Measurements from ENCODE around the gene DAZAP1. TPM values are rescaled to one million over a fixed set of nuclear protein-coding genes. Genes with fewer than 3 reads are reported as not detected.

The DAZAP1 gene
- total RNA-seq, 1 donor from 2014 or later: 107 TPM

GRCh38 chr19:1482361-1483130 lies 75.2 kb downstream of the DAZAP1 start:
- H3K27me3 Mint-ChIP-seq (ENCODE audit: insufficient read depth, low read depth): peaks cover 3% of the 10 kb centered on the region
- H4K20me1 ChIP-seq (ENCODE audit: low read depth): peaks cover 13% of the 10 kb centered on the region
- H3K9ac ChIP-seq: no peak overlapping the region
- peaks cover 6% of the 10 kb centered on the region for H3K4me1 Mint-ChIP-seq
- no peaks in the 10 kb centered on the region for H3K9me3 Mint-ChIP-seq
- H3K27ac ChIP-seq: no peak overlapping the region
- no peaks in the 10 kb centered on the region for H3K27me3 ChIP-seq
- H3K27ac Mint-ChIP-seq: no peak overlapping the region
- H3K4me1 ChIP-seq: peaks cover 7% of the 10 kb centered on the region
- H3K9me3 ChIP-seq (ENCODE audit: low read depth): no peaks in the 10 kb centered on the region
- no peaks in the 10 kb centered on the region for H3K36me3 ChIP-seq
- peaks cover 14% of the 10 kb centered on the region for H3K79me2 ChIP-seq (ENCODE audit: low read depth)
- no peaks in the 10 kb centered on the region for H3K36me3 Mint-ChIP-seq
- TF ChIP-seq EZH2phosphoT487 (IDR thresholded peaks at IDR 0.05): no peak
- TF ChIP-seq CTCF (IDR thresholded peaks at IDR 0.05): no peak
- TF ChIP-seq EZH2 (IDR thresholded peaks at IDR 0.05): no peak
- peaks cover 13% of the 10 kb centered on the region for H3F3A ChIP-seq (ENCODE audit: low read depth)
- no peak overlapping the region for H3K4me3 Mint-ChIP-seq
- DNase-seq (ENCODE audit: low spot score): no peak
- no peak overlapping the region for H2AFZ ChIP-seq (replicated peaks)
- no peak overlapping the region for H3K4me3 ChIP-seq
- H3K4me2 ChIP-seq: no peak overlapping the region

- H3K27me3 ChIP-seq: no peaks in the 10 kb centered on the region
- H3K27ac Mint-ChIP-seq: no peak overlapping the region
- H3K36me3 ChIP-seq: no peaks in the 10 kb centered on the region
- H3K4me3 ChIP-seq: no peak overlapping the region
- no peaks in the 10 kb centered on the region for H3K36me3 Mint-ChIP-seq
- no peak for TF ChIP-seq EZH2 (IDR thresholded peaks at IDR 0.05)
- TF ChIP-seq EZH2phosphoT487 (IDR thresholded peaks at IDR 0.05): no peak
- no peak for TF ChIP-seq CTCF (IDR thresholded peaks at IDR 0.05)
- H3K27ac ChIP-seq: no peak overlapping the region
- peaks cover 6% of the 10 kb centered on the region for H3K79me2 ChIP-seq (ENCODE audit: low read depth)
- H3K4me2 ChIP-seq: no peak overlapping the region
- H2AFZ ChIP-seq (replicated peaks): no peak overlapping the region
- no peak for DNase-seq (ENCODE audit: low spot score)
- H3K27me3 Mint-ChIP-seq (ENCODE audit: insufficient read depth, low read depth): peaks cover 3% of the 10 kb centered on the region
- H3K9ac ChIP-seq: no peak overlapping the region
- H3K9me3 ChIP-seq (ENCODE audit: low read depth): no peaks in the 10 kb centered on the region
- no peak overlapping the region for H3K4me3 Mint-ChIP-seq
- H3K4me1 Mint-ChIP-seq: peaks cover 6% of the 10 kb centered on the region
- no peaks in the 10 kb centered on the region for H3K9me3 Mint-ChIP-seq
- peaks cover under 1% of the 10 kb centered on the region for H3K4me1 ChIP-seq
- H3F3A ChIP-seq (ENCODE audit: low read depth): peaks cover 13% of the 10 kb centered on the region
- peaks cover 5% of the 10 kb centered on the region for H4K20me1 ChIP-seq (ENCODE audit: low read depth)
Measured at GRCh38 chr19:1483131-1483978, 76.0 kb downstream of the DAZAP1 start.

- Histone ChIP-seq H3K27ac (no peak overlapping the region), H3K4me2 (no peak overlapping the region), H3K9me3 (ENCODE audit: low read depth) (no peaks in the 10 kb centered on the region), H3K4me3 (no peak overlapping the region), H3K9ac (no peak overlapping the region), H3K79me2 (ENCODE audit: low read depth) (no peaks in the 10 kb centered on the region), H3K27me3 (no peaks in the 10 kb centered on the region), H4K20me1 (ENCODE audit: low read depth) (no peaks in the 10 kb centered on the region), H2AFZ (replicated peaks) (no peak overlapping the region), H3K4me1 (no peaks in the 10 kb centered on the region), H3F3A (ENCODE audit: low read depth) (peaks cover 13% of the 10 kb centered on the region), H3K36me3 (no peaks in the 10 kb centered on the region)
- TF ChIP-seq CTCF (IDR thresholded peaks at IDR 0.05) (no peak), EZH2phosphoT487 (IDR thresholded peaks at IDR 0.05) (no peak), EZH2 (IDR thresholded peaks at IDR 0.05) (no peak)
- DNase-seq (ENCODE audit: low spot score): no peak
- Mint-ChIP-seq H3K4me3 (no peak overlapping the region), H3K36me3 (no peaks in the 10 kb centered on the region), H3K9me3 (no peaks in the 10 kb centered on the region), H3K27ac (no peak overlapping the region), H3K27me3 (ENCODE audit: insufficient read depth, low read depth) (peaks cover 3% of the 10 kb centered on the region), H3K4me1 (peaks cover 5% of the 10 kb centered on the region)
Measured at GRCh38 chr19:1483979-1484428, 76.6 kb downstream of the DAZAP1 start.

Other genes starting within 250 kb of the DAZAP1 start
- gene SBNO2, start 233.3 kb upstream of the DAZAP1 start, total RNA-seq (ENCODE audit: low replicate concordance): 3.3 and 16.2 TPM in 2 replicates
- 27.4 and 67.3 TPM in 2 replicates for gene STK11, start 201.8 kb upstream of the DAZAP1 start, total RNA-seq (ENCODE audit: low replicate concordance)
- 1.2 and 17.8 TPM in 2 replicates for gene CBARP, start 169.6 kb upstream of the DAZAP1 start, total RNA-seq (ENCODE audit: low replicate concordance)
- gene ATP5F1D, start 165.8 kb upstream of the DAZAP1 start, total RNA-seq (ENCODE audit: low replicate concordance): 7.1 and 52.0 TPM in 2 replicates
- gene MIDN, start 159.0 kb upstream of the DAZAP1 start, total RNA-seq (ENCODE audit: low replicate concordance): 16.1 and 51.3 TPM in 2 replicates
- 395 and 737 TPM in 2 replicates for gene CIRBP, start 138.3 kb upstream of the DAZAP1 start, total RNA-seq (ENCODE audit: low replicate concordance)
- gene FAM174C, start 132.1 kb upstream of the DAZAP1 start, total RNA-seq (ENCODE audit: low replicate concordance): 4.8 and 14.6 TPM in 2 replicates
- 13.2 and 34.7 TPM in 2 replicates for gene EFNA2, start 121.7 kb upstream of the DAZAP1 start, total RNA-seq (ENCODE audit: low replicate concordance)
- gene NDUFS7, start 23.7 kb upstream of the DAZAP1 start, total RNA-seq (ENCODE audit: low replicate concordance): 15.4 and 69.3 TPM in 2 replicates
- 13.8 and 53.7 TPM in 2 replicates for gene GAMT, start 6.0 kb upstream of the DAZAP1 start, total RNA-seq (ENCODE audit: low replicate concordance)
- 1,918 and 2,648 TPM in 2 replicates for gene RPS15, start 30.8 kb downstream of the DAZAP1 start, total RNA-seq (ENCODE audit: low replicate concordance)
- gene APC2, start 42.5 kb downstream of the DAZAP1 start, total RNA-seq (ENCODE audit: low replicate concordance): 1.3 and 12.2 TPM in 2 replicates
- 14.4 and 40.4 TPM in 2 replicates for gene C19orf25, start 71.6 kb downstream of the DAZAP1 start, total RNA-seq (ENCODE audit: low replicate concordance)
- gene PCSK4, start 82.8 kb downstream of the DAZAP1 start, total RNA-seq (ENCODE audit: low replicate concordance): 3.6 and 12.5 TPM in 2 replicates
- gene REEP6, start 83.6 kb downstream of the DAZAP1 start, total RNA-seq (ENCODE audit: low replicate concordance): 4.8 and 13.0 TPM in 2 replicates
- gene ADAMTSL5, start 105.4 kb downstream of the DAZAP1 start, total RNA-seq (ENCODE audit: low replicate concordance): 0.12 and 0.13 TPM in 2 replicates
- gene PLK5, start 116.5 kb downstream of the DAZAP1 start, total RNA-seq (ENCODE audit: low replicate concordance): 0.81 TPM in 1 of 2 replicates, not detected in the other
- 15.9 and 87.3 TPM in 2 replicates for gene MEX3D, start 160.7 kb downstream of the DAZAP1 start, total RNA-seq (ENCODE audit: low replicate concordance)
- gene MBD3, start 185.3 kb downstream of the DAZAP1 start, total RNA-seq (ENCODE audit: low replicate concordance): 34.2 and 117 TPM in 2 replicates
- 37.4 and 51.4 TPM in 2 replicates for gene UQCR11, start 197.9 kb downstream of the DAZAP1 start, total RNA-seq (ENCODE audit: low replicate concordance)
- 131 and 332 TPM in 2 replicates for gene TCF3, start 245.0 kb downstream of the DAZAP1 start, total RNA-seq (ENCODE audit: low replicate concordance)